T47D (cell line): ENCODE results near the gene IFT74.
"Not testable (repeated sequence)": the region's sequence is repeated elsewhere in the genome, so short reads cannot be mapped to it uniquely, and the experiment has no call there.

Source experiments
- DNase-seq, 2 experiments: peaks; one replicate each; pipeline versions ENCODE4 v3.0.0 to v3.0.0-alpha.2; 2011 to 2012; ENCODE audit warnings: low read depth in 1 of 2, low spot score in 1 of 2
- JUND ChIP-seq: IDR thresholded peaks from 2 replicates; pipeline ENCODE4 v1.6.1; 2012; ENCODE audit warnings: low read depth
- in situ Hi-C: cut with HindIII; loops from 2 replicates; pipeline ENCODE4 v1.10.0; 2016; ENCODE audit warnings: low sequenced_read_pairs, low pct_unique_long_range_greater_than_20kb

The IFT74 gene

DNA sequence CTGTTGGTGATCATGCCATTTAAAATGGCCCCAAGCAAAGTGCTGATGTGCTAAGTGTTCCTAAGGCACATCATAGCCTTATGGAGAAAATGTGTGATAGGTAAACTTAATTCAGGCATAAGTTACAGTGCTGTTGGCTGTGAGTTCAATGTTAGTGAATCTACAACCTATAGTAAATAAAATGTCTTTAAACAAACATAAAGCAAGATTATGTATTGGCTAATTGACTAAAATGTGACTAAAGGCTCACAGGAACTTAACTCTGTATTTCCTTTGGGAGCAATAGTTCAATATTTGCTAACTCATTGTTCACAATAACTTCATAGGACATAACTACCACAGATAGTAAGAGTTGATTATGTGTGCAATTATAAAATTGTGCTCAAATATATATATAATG, 98.6 kb downstream of the IFT74 start:
- TF ChIP-seq JUND = no peak
- in situ Hi-C loops = no loop called here
- no peak for DNase-seq

DNA sequence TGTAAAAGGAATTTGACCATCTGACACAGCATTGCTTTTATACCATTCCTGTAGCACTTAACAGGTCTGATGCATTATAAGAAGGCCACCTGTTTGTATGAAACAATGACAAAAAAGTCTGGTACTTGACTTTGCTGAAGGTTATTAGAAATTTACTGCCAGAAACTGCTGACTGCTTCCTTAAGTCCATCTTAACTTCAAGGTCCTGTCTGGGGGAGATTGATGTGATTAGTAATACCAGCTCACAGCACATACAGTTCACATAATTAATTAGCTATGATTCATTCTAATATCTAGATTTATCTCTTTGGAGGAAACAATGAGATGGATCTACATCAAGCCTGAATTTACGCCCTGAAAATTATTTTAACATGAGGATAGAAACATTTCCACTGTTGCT, 103.2 kb downstream of the IFT74 start:
- DNase-seq = no peak
- no peak for TF ChIP-seq JUND
- in situ Hi-C loops = no loop called here

DNA sequence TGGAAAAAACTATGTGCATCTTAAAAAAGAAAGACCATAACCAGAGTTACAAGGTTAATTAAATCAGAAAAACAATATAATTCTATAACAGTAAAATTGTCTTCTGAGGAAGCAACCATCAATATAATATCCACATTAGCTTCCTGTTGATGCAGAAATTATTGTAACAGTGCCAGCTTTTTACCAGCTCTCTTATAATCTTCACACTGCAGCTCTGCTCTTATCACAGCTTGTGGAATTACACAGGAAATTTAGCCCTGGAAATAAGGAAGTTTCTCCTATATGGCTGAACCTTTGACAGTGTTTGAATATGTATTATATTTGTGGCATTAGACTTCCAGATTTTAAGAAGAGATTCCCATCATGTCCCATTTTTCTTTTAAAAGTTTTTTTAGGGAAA, 103.7 kb downstream of the IFT74 start:
- no peak for DNase-seq
- TF ChIP-seq JUND = no peak
- in situ Hi-C loops = no loop called here

DNA sequence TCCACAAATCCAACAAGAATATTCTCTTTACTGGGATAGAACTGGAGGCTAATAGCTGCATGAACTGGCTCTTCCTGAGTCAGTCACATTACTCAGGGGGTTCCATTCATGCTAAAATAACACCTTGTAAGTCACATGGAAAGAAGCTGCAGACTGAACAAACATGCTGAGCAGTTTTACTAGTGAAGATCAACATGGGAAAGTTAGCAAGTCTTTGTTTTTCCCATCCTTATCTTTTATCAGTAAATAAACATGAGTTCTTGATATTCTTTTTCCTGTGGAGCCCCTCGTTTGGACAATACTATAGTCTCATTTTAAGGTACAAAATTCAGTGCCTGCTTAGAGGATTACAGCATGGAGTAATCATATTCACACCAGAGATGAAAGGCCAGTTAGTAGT, 109.1 kb downstream of the IFT74 start:
- in situ Hi-C loops = no loop called here
- no peak for TF ChIP-seq JUND
- DNase-seq = peak in 1 of 2 experiments; percentile 20

DNA sequence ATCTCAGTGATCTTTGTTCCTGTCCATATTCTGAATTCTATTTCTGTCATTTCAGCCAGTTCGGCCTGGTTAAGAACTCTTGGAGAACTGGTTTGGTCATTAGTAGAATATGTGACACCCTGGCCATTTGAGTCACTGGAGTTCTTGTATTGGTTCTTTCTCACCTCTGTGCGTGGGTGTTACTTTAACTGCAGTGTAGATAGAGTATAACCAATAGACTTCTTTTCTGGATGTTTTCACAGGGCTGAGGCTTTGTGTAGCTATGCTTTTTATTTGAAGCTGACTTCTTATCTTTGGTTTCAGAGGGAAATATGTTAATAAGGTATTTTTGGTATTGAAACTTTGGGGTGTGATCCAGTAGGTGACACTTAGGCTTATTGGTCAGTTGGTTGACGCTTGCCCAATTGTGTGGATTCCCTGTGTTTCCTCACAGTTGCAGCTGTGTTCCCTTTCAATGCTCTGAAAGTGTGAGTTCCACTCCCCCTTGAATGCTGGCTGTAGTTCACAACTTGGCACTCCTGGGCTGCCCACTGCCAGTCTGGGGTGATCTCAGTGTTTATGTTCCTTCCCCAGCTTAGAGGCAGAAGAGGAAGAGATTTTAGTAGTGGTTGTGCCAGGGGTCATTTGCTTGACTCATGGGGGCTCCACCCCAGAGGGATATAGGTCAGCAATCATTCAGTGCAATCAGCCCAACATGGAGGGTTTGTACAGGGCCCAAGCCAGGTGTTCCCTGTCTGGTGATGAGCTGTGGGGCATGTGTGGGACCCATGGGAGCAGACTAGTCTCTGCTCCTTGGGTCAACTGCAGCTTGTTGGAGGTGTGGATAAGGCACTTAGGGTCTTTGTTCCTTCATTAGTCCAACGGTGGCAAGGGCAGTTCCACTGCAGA, 117.9 kb downstream of the IFT74 start:
- TF ChIP-seq JUND = no peak
- DNase-seq = no peak
- in situ Hi-C loops = no loop called here

DNA sequence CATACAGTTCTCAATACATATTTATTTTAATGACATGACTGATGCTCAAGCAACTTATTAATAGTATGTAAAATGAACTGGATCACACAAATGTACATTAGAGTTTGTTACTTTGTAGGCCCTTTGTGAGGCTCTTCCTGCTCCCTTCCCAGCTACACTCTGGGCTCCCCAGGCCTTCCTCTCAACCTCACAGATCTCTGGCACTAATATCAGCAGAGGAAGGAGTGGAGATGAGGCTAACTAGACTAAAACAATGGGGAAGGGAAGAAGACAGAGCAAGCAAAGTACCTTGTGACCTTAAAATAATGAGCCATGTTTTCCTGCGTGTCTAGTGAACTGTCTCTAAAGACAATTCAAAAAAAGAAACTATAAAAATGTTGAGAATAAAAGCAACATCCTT, 122.5 kb downstream of the IFT74 start:
- DNase-seq = no peak
- TF ChIP-seq JUND = no peak
- in situ Hi-C loops = no loop called here

DNA sequence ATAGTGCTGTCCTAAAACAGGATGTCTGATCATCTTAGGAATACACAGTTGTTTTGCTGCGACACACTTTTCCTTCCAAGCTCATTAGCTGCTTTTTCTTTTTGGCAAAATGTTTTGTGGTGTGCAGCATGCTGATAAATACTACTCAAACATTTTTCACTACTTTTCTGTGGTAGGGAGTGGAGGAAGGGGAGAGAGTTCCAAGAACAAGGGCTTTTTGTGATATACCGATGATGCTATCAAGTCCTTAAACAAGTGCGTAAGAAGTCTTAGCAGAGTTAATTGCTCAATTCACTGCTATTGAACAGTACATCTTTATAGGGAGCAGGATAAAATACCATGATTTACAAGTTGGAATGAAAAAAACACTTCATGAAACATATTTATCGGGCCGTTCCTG, 129.2 kb downstream of the IFT74 start:
- in situ Hi-C loops = no loop called here
- no peak for DNase-seq

DNA sequence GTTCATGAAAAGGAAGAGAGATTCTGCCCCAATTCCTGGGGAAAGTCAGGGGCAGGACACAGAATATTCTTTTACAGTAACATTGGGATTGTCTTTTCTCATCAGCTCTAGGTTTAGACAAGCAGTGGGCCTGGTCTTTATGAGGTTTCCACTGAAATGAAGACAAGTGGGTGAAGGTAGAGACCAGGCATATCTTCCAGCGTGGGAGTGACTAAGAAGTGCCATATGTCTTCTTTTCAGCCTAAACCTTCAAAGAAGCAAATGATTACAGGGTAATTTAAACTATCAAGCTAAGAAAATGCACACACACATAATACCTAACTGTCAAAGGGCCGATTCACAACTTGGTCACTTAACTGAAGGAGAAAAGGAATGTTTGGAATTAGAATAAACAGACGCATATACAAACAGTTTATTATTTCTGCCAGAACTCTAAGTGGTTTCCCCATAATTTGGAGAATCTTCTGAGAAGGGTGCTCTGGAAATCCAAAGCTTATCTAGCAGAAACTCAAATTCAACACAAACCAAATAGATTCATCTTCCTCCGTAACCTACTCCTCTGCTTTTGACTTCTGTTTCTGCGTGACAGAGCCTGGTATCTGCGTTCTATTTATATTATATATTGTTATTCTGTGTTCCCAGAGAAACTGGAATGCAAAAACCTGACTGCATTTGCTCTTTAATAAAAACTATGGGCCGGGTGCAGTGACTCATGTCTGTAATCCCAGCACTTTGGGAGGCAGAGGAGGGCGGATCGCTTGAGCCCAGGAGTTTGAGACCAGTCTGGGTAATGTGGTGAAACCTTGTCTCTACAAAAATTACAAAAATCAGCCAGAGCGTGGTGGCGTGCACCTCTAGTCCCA, 130.8 kb downstream of the IFT74 start:
- in situ Hi-C loops = no loop called here
- TF ChIP-seq JUND = no peak
- no peak for DNase-seq

More for the DNA sequence above, 129.2 kb downstream of the IFT74 start:
- TF ChIP-seq JUND = no peak

DNA sequence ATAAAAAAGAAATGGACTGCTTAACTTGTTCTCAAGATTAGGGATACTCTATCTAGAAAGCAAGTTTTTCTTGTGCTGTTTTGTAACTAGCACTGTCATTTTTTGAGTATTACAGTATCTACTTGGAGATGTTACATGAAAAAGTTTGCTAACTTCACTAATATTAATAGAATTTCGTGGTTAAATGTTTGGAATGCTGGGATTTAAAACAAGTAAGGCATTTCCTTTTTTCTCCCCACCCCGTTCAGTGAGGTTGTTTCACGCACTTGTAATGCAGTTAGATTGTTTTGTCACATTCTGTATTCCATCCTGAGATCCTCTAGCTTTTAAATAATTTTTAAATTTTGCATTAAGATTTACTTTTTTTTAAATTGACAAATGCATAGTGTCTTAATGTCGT, 132.8 kb downstream of the IFT74 start:
- in situ Hi-C loops = no loop called here

DNA sequence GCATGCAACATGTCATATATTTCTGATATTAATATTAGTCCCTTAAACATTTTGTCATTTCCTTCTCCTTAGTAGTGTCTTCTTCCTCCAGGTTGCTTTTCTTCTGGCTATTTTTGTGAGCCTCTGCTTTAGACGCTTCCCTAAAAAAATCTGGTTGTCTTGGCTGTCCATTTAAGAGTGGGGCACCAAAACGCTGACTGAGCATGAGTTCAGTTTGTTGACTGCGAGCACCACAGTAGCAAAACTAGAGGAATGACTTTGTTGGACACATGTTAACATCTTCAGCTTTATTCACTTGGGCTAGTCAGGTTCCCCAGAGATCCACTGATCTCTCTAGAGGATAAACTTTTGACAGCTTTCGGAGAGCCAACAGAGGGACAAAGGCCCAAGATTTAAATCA, 133.5 kb downstream of the IFT74 start:
- no peak for TF ChIP-seq JUND
- in situ Hi-C loops = no loop called here
- no peak for DNase-seq

More for the DNA sequence above, 132.8 kb downstream of the IFT74 start:
- DNase-seq = no peak
- TF ChIP-seq JUND = no peak

DNA sequence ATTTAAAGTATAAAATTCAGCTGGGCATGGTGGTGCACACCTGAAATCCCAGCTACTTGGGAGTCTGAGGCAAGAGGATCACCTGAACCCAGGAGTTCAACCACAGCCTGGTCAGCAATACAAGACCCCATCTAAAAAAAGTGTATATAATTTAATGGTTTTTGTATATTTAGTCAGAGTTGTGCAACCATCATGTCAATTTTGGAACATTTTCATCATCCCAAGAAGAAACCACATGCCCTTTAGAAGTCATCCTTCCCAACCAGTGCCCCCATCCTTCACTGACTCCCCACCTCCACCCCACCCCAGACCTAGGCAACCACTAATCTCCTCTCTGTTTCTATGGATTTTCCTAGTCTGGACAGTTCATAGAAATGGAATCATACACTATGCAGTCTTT, 134.0 kb downstream of the IFT74 start:
- no peak for TF ChIP-seq JUND
- DNase-seq = no peak
- in situ Hi-C loops = no loop called here

DNA sequence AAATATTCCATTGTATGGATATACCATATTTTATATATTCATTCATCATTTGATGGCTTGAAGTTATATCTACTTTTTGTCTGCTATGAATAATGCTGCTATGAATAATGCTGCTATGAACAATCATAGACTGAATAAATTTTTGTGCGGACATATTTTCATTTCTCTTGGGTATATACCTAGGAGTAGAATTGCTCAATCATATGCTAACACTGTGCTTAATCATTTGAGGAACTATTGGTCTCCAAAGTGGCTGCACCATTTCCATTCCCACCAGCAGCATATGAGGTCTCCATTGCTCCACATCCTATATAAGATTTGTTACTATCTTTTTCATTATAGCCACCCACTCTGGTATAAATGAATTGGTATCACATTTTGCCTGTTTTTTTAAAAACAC, 134.5 kb downstream of the IFT74 start:
- in situ Hi-C loops = no loop called here
- no peak for DNase-seq

DNA sequence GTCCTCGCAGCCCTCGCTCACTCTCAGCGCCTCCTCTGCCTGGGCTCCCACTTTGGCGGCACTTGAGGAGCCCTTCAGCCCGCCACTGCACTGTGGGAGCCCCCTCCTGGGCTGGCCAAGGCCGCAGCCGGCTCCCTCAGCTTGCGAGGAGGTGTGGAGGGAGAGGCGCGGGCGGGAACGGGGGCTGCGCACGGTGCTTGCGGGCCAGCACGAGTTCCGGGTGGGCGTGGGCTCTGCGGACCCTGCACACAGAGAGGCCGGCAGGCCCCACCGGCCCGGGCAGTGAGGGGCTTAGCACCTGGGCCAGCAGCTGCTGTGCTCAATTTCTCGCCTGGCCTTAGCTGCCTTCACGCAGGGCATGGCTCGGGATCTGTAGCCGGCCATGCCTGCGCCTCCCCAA, 136.3 kb downstream of the IFT74 start:
- in situ Hi-C loops, DNase-seq: not testable (repeated sequence)

More for the DNA sequence above, 134.5 kb downstream of the IFT74 start:
- TF ChIP-seq JUND = no peak

DNA sequence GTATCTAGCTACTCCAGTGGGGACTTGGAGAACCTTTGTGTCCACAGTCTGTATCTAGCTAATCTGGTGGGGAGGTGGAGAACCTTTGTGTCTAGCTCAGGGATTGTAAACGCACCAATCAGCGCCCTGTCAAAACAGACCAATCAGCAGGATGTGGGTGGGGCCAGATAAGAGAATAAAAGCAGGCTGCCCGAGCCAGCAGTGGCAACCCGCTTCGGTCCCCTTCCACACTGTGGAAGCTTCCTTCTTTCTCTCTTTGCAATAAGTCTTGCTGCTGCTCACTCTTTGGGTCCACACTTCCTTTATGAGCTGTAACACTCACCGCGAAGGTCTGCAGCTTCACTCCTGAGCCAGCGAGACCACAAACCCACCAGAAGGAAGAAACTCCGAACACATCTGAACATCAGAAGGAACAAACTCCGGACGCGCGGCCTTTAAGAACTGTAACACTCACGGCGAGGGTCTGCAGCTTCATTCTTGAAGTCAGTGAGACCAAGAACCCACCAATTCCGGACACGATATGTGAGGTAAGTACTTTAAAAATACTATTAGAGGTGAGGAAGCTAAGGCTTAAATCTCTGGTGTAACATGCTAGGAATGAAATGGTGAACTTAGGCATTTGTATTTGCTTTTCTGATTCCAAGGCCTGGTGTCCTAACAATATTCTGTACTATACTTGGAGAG, 137.3 kb downstream of the IFT74 start:
- in situ Hi-C loops = not testable (repeated sequence)

More for the DNA sequence above, 137.3 kb downstream of the IFT74 start:
- not testable (repeated sequence) for DNase-seq
